NCI-H2029 (cell line): ENCODE measurements around the gene SLC39A12.

ENCODE experiments used
- DNase-seq: peaks from one replicate; lab custom pipeline; 2025; lab: John Stamatoyannopoulos, UW

Gene SLC39A12

DNA sequence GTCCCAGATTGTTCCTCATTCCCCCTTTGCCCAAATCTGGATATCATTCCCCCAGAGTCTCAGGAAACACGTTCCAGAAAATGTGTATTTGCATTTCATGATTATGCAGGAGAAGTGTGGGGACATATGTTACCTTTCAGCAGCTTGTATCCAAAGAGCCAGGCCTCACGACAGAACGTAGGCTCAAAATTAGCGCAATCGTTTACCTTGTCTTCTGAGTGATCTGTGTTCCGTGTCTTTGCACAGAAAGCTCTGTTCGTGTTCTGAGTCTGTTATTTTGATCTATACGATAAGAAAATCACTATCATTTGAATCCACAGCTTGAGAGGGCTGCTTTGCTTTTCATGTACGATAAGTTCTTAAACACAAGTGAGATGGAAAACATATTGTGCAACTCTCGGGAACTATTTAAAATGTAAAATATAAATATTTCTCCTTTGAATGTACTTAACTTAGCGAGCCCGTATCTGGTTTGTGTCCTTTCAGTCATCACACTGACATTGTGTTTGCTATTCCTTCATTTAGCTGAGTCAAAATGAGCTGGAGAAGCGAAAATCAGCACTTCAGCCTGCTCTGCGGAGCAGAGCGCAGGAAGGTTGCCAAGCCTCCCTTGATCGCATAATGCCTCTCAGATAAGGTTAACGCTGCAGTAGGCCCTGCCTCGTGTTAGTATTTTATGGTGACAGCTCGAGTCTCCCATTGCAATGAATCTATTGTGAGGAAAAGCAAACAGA, 108.3 kb downstream of the SLC39A12 start:
- no peak for DNase-seq

DNA sequence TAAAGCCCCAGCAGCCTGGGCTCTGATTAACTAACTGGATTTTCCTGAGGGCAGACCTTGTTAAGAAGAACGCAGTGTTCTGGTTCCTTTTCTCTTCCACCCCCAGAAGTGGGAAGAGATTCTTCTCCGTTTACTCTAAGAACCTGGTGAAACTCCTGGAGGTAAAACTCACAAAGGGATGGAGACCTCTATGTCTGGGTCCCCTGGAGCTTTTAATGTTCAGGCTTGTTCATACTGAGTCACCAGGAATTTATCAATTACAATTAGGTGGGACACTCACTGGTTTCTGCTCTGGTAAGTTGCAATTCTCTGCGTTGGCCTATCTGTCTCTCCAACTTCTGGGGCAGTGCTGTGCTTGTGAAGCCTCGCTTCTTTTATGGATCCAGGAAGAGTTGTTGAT, 115.2 kb downstream of the SLC39A12 start:
- no peak for DNase-seq

- no peak for DNase-seq
Measured at GRCh38 chr10:18068401-18068800, 116.7 kb downstream of the SLC39A12 start.

- no peak for DNase-seq
Measured at GRCh38 chr10:18071591-18071990, 119.9 kb downstream of the SLC39A12 start.

GRCh38 chr10:18073314-18073713, 121.6 kb downstream of the SLC39A12 start:
- no peak for DNase-seq

DNA sequence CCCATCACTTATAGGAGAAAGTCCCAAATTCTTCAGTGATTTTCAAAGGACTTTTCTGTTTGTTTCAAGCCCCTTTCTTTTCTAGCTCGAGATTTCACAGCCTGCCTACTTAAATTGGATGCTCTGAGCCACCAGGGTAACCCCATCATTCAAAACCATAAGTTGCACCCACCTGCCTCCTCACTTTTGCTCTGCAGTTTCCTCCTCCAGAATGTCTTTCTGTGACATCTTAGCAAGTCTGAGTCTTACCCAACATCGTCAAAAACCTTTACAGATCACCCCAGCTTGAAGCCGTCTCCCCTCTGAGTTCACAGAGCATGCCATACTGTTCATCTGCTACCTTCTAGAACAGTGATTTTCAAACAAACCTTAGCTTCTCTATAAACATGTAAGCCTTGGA, 124.2 kb downstream of the SLC39A12 start:
- no peak for DNase-seq

DNA sequence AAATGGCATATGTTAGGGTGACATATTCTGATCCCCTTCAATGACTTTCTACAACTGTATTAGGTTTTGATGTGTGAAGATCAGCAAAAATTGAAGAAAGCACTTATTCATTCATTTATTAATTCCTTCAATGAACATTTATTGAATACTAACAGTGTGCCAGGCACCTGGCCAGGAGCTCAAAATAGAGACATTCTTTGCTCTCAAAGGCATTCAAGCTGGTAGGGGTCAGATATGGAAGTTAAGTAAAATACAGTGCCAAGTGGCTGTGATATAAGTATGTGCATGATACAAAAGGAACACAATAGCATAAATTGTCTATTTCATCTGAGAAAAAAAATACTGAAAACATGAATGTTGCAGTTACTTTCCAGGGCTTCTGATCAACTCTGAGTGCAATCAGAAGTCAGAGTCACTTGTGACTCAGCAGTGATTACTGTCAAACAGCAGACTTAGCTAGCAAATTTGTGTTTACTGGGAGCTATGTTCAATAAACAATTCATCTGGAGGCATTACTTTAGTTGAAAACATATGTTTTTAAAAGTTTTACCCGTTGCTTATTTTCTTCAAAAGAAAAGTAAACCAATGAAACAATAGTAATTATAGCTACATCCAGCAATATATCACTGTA, 128.1 kb downstream of the SLC39A12 start:
- DNase-seq: no peak

GRCh38 chr10:18082381-18082780, 130.7 kb downstream of the SLC39A12 start:
- DNase-seq: no peak

- DNase-seq: no peak
Measured at GRCh38 chr10:18085855-18086254, 134.1 kb downstream of the SLC39A12 start.

- DNase-seq: no peak
Measured at GRCh38 chr10:18086746-18087145, 135.0 kb downstream of the SLC39A12 start.

DNA sequence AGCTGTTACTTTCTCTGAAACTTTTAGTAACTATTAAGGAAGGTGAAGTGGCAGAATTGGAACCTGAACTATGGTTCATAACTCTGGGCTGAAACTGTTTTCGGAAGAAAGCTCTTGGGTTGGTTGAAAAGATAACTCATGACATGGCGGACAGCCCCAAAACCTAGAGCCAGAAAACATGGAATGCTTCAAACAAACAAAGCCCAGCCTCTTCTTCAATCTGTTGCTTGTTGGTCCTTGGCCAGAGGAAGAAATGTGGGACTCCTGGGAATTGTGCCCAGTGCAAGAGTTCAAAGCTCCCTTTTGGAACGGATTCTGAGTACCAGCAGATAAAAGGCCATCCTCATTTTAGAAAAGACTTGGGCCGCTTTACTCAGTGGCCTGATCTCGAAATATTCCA, 135.6 kb downstream of the SLC39A12 start:
- DNase-seq: no peak
